HPDE6-E6E7 (cell line): ENCODE results near the gene CAMK4.

Experiments used
- DNase-seq: peaks from one replicate; pipeline ENCODE4 v3.0.0; 2011; ENCODE audit warnings: missing footprints; ENCODE audit errors: extremely low spot score

Gene CAMK4

DNA sequence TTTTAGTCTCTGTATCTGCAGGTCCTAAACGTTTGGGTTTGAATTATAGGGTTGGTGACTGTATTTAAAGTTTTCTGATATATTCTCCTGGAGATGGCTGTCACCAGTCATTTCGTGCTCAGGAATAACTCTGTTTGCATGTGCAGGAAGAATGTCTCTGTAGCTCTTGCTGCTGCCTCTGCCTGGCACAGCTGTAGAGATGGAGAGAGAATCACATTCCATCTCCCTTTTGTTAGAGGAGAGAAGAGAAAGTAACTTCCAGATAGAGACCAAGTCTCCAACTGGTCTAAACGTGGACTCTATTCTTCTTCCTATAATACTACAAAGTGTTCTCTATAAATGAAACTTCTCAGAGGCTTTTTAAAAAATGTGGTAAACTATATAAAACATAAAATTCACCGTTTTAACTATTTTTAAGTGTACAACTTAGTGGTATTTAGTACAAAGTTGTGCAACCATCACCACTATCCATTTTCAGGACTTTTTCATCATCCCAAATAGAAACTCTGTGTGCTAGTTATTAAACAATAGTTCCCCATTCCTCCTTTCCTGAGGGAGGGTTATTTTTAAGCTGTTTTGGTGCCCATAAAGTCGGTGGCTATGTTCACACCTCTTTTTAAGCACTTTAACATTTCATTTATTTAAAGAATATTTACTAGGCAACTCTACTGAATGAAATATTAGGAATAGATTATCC is 308.9 kb downstream of the CAMK4 start:
- DNase-seq = no peak

DNA sequence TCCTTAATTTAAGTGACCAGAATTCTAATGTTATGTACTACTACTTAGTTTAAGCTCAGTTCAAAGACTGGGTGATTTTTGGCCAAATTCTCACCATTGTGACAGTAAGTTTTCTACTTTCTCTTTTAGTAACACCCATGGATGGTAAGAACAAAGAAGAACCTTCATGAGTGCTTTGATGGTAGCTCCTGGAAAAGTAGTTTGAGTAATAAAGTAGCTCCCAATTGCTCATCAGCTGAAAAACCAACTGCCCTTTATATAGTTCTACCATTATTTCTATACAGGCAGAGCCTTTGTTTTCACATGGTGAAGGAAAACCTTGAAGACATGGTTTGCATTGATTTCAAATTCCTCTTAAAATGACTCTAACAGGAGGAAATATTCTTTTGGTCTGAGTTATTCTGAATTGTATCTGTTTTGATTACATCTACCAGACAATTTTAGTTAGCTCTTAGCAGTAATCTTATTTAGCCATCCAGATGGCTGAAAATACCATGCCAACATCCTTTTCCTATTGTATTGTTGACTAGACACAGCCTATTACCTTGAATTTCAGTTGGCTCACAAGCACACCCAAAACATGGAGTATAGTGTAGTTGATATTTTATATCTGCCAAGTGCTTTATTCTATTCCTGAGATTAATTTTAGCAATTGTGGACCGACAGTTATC is 311.8 kb downstream of the CAMK4 start:
- no peak for DNase-seq

DNA sequence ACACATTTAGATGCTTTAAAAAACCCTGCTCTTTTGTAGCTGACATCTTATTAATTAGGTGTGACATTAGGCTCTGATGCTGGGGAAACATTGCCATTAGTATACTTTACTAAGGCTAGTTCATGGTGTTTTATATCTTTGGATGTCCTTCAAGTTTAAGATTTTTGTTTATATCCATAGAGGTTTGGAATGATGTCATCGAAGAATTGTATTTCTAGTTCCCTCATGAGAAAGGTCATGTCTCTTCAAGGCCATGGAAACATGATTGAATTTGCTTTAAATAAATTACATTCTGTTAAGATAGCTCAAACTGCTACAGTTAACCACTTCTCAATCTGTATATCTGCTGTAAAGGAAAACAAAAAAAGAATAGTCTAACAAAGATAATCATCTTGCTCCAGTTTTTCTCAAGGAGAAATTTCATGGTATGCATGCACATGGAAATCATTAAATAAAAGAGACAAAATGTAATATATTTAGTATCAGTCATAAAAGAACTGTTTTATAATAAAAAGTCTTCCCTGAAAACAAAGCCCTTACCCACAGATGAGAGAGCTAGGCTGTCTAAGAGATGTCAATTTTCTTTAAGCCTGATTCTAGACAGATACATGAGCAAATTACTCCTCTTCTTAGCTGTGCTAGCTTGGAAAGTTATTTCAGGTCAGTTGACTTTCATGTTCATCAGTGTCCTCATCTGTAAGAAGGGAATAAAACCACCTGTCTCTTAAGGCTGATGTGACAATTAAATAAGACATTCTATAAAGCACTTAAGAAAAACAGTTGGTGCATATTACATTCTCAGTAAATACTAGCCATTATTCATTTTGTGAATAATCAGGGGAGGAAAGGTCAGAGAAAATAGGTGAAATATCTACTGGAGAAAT is 313.2 kb downstream of the CAMK4 start:
- no peak for DNase-seq
